ENCODE data around the gene NRP1. TPM values are rescaled to one million over a fixed set of nuclear protein-coding genes. Genes with fewer than 3 reads are reported as not detected.

Gene NRP1
- total and polyA plus RNA-seq, 2 donors (not counting 3 experiments of a cell fraction or from before 2014, with no cell fraction given) = 122 to 306 TPM

DNA sequence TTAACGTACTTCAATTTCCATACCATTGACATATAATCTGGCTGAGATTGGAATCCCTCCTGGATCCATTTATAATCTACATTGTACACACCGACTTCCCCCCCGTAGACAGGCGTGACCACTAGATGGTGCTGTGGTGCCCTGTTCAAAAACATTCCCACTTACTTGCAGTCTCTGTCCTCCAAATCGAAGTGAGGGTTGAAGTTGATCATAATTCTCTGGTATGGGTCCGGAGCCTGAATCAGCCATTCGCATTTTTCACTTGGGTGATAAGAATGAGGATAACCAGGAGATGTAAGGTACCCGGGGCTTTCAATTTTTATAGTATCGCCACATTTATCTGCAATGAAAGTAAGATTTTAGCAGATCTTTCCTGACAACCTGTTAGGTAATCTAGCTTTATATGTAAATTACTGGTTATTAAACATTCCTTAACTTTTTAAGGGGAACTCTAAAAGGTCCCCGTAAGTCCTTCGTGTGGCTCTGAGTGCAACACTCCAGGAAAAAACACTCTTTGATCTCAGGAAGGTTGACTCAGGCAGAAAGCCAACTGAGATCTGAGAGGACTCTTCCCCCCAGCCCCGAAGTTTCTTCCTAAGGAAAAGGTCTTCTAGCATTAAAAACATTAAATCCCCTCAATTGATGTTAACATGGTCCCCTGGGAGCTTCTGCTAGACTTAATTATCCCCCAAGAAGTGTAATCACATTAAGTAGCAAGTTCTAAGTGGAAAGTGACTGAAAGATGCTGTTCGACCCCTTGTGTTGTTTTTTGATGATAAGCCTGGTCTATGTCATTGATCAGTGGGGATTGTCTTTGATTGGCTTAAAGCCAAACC lies 3.7 kb downstream of the NRP1 start:
- H3K4me1 ChIP-seq (ENCODE audit: control insufficient read depth, extremely low read depth, insufficient read depth, low read length) = peaks cover 45% of the 10 kb centered on the region
- dilution Hi-C loops (cut with MboI; ENCODE audit: extremely low pct_ligation_motif_present, low sequenced_read_pairs) = no loop called here
- peaks cover 99% of the 10 kb centered on the region for H3K79me2 ChIP-seq (ENCODE audit: control insufficient read depth, insufficient read depth, low read length)
- DNase-seq (ENCODE audit: low read depth, low spot score) (peak; percentile 92), FAIRE-seq (peak; percentile 91)
- BruUV-seq (replicated peaks) = TSS peak; percentile 31
- no peak overlapping the region for H2AFZ ChIP-seq (ENCODE audit: low read depth, low read length)
- peaks cover 2 to 24% of the 10 kb centered on the region in 2 experiments for H3K36me3 ChIP-seq (ENCODE audit: control insufficient read depth in 2 of 2, extremely low read depth in 1 of 2, insufficient read depth in 2 of 2, low read length in 2 of 2)
- no peaks in the 10 kb centered on the region for H3K9me1 ChIP-seq (replicated peaks; ENCODE audit: control insufficient read depth, extremely low read depth, insufficient read depth, low read length)
- peak overlapping the region; percentile 100 for H3K4me2 ChIP-seq (ENCODE audit: insufficient read depth, low read length)
- TF ChIP-seq POLR2A (IDR thresholded peaks at IDR 0.05; ENCODE audit: low read depth, low read length) (no peak), MYC (IDR thresholded peaks at IDR 0.05; ENCODE audit: low read depth, low read length) (no peak), FOS (IDR thresholded peaks at IDR 0.05; ENCODE audit: borderline replicate concordance, insufficient read depth, low read length) (no peak), GATA2 (IDR thresholded peaks at IDR 0.05; ENCODE audit: insufficient read depth, insufficient read length, low read depth, low read length) (peak; percentile 39), POLR2AphosphoS5 (IDR thresholded peaks at IDR 0.05; ENCODE audit: insufficient read depth, low read depth, low read length) (no peak), JUN (IDR thresholded peaks at IDR 0.05; ENCODE audit: borderline replicate concordance, insufficient read depth, insufficient read length, low read depth) (no peak), EZH2 (IDR thresholded peaks at IDR 0.05; ENCODE audit: borderline replicate concordance, low read depth, low read length, severe bottlenecking) (no peak)
- TF ChIP-seq, protein P1, sequence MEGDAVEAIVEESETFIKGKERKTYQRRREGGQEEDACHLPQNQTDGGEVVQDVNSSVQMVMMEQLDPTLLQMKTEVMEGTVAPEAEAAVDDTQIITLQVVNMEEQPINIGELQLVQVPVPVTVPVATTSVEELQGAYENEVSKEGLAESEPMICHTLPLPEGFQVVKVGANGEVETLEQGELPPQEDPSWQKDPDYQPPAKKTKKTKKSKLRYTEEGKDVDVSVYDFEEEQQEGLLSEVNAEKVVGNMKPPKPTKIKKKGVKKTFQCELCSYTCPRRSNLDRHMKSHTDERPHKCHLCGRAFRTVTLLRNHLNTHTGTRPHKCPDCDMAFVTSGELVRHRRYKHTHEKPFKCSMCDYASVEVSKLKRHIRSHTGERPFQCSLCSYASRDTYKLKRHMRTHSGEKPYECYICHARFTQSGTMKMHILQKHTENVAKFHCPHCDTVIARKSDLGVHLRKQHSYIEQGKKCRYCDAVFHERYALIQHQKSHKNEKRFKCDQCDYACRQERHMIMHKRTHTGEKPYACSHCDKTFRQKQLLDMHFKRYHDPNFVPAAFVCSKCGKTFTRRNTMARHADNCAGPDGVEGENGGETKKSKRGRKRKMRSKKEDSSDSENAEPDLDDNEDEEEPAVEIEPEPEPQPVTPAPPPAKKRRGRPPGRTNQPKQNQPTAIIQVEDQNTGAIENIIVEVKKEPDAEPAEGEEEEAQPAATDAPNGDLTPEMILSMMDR (IDR thresholded peaks at IDR 0.05; ENCODE audit: extremely low read depth in 1 of 2, insufficient read depth in 1 of 2, low read depth in 1 of 2, low read length in 2 of 2) = peak; percentile 69 to 88
- TF ChIP-seq, protein P2, sequence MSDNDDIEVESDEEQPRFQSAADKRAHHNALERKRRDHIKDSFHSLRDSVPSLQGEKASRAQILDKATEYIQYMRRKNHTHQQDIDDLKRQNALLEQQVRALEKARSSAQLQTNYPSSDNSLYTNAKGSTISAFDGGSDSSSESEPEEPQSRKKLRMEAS (IDR thresholded peaks at IDR 0.05; ENCODE audit: insufficient read depth, insufficient read length) = no peak
- H3K4me3 ChIP-seq (replicated peaks in 1 of 3; ENCODE audit: insufficient read depth in 1 of 3, low read depth in 1 of 3, low read length in 3 of 3) = peak overlapping the region; percentile 90 to 100 (median 97)
- H3K9me3 ChIP-seq (replicated peaks; ENCODE audit: control insufficient read depth, insufficient read depth, low read length) = no peaks in the 10 kb centered on the region
- peak overlapping the region; percentile 84 for H3K27ac ChIP-seq (ENCODE audit: insufficient read depth, low read depth, low read length)
- peak overlapping the region; percentile 78 for H3K9ac ChIP-seq (replicated peaks; ENCODE audit: extremely low read depth, insufficient read depth, low read length)
- intact Hi-C loops (cut with micrococcal nuclease) = loop anchor here (1.0 to 10.0 kb wide), 15 partner anchors 137 to 1307 kb away; no protein-coding TSS in a partner anchor
- peaks cover 2% of the 10 kb centered on the region for H4K20me1 ChIP-seq (replicated peaks; ENCODE audit: control insufficient read depth, extremely low read depth, insufficient read depth, low read length)
- POLR2A ChIA-PET = no interaction called here
- H3K27me3 ChIP-seq (ENCODE audit: control insufficient read depth in 2 of 2, insufficient read depth in 2 of 2, low read length in 2 of 2) = no peaks in the 10 kb centered on the region
- CTCF ChIA-PET = interaction anchor here (0.6 to 6.2 kb wide), 6 partner anchors 138 to 1647 kb away, joined by 4 to 61 read pairs (median 6); no protein-coding TSS in a partner anchor

Data from endothelial cell of umbilical vein (primary cell).